Peyer's patch (tissue), 4 donors: ENCODE measurements around the gene NIBAN1.

Source experiments
- CTCF ChIP-seq, 6 experiments: fragments of 450-650 bp in 4 of 6; fragments of 200-600 bp in 2 of 6; sonication (generic) in 1 of 6; IDR thresholded peaks; one replicate each; pipeline ENCODE4 v1.5.1; 2017 to 2019; ENCODE audit warnings: antibody characterized with exemption in 6 of 6, mild to moderate bottlenecking in 3 of 6, moderate library complexity in 1 of 6
- POLR2A ChIP-seq, 2 donors: fragments of 450-650 bp; IDR thresholded peaks; one replicate each; pipeline ENCODE4 v1.5.1; 2017; ENCODE audit warnings: antibody characterized with exemption in 2 of 2, mild to moderate bottlenecking in 2 of 2, moderate library complexity in 2 of 2

- no peak for TF ChIP-seq CTCF (IDR thresholded peaks at IDR 0.05)
- TF ChIP-seq POLR2A (IDR thresholded peaks at IDR 0.05): no peak
Observed at GRCh38 chr1:184931566-184931965, 42.7 kb downstream of the NIBAN1 start.
